HepG2 (cell line): ENCODE results near the gene TXNRD1. TPM values are rescaled to one million over a fixed set of nuclear protein-coding genes. Genes with fewer than 3 reads are reported as not detected.

ENCODE experiments used
- ATAC-seq: fragments of 200-7000 bp; cut with Tn5 transposase; 3 replicates; pipeline ENCODE4 v1.9.1; 2020; ENCODE audit warnings: mild to moderate bottlenecking, moderate library complexity
- BruUV-seq: library from RNA; stranded (reverse); fragments of 400-500 nt; replicated peaks from 2 replicates; lab custom pipeline; 2021; lab: Mats Ljungman, UMichigan
- CTCF ChIA-PET: fragments of 300-600 bp; formaldehyde crosslinking; extraction: SDS; loops from one replicate; lab custom pipeline; 2021; ENCODE audit warnings: low total read pairs, inconsistent platforms, low intra/inter-chr PET ratio; lab: Yijun Ruan, JAX
- POLR2A ChIA-PET: fragments of 350-600 bp; sonication (Branson Sonifier 250); formaldehyde crosslinking; loops from one replicate; lab custom pipeline; 2020; ENCODE audit warnings: antibody characterized with exemption, inconsistent platforms; lab: Yijun Ruan, JAX
- DNase-seq: peaks from one replicate; pipeline ENCODE4 v3.0.0-alpha.2; 2015; ENCODE audit warnings: low spot score
- FAIRE-seq: peaks from 3 replicates; lab custom pipeline; 2011; peaks lifted over from hg19 to GRCh38; lab: Jason Lieb, UNC
- H2AFZ ChIP-seq: one replicate; pipeline ENCODE4 v1.6.1; 2011; ENCODE audit warnings: low read length, inconsistent platforms
- H3K27ac ChIP-seq: fragments of 300-600 bp; 3 replicates; pipeline ENCODE4 v1.8.0; 2011; ENCODE audit warnings: mixed run types, mild to moderate bottlenecking, mixed read lengths, low read length, inconsistent platforms; ENCODE audit not compliant: insufficient read depth; ENCODE audit errors: extremely low read length
- H3K27me3 ChIP-seq, 2 experiments: fragments of 200-600 bp in 1 of 2; 2 replicates in 1 of 2; 3 replicates in 1 of 2; pipeline versions ENCODE4 v1.6.0 to v1.8.0; 2011; ENCODE audit warnings: low read length in 2 of 2, mild to moderate bottlenecking in 2 of 2, moderate library complexity in 2 of 2, inconsistent platforms in 1 of 2; ENCODE audit not compliant: insufficient read depth in 2 of 2, control insufficient read depth in 1 of 2
- H3K36me3 ChIP-seq, 2 experiments: fragments of 200-600 bp in 1 of 2; replicated peaks in 1 of 2; 2 replicates in 1 of 2; 3 replicates in 1 of 2; pipeline versions ENCODE4 v1.5.1 to v1.8.0; 2011; ENCODE audit warnings: low read length in 2 of 2, inconsistent platforms in 1 of 2; ENCODE audit not compliant: insufficient read depth in 2 of 2, control insufficient read depth in 1 of 2
- H3K4me1 ChIP-seq: 2 replicates; pipeline ENCODE4 v1.5.1; 2012; ENCODE audit warnings: low read length, inconsistent platforms; ENCODE audit not compliant: insufficient read depth
- H3K4me2 ChIP-seq: 2 replicates; pipeline ENCODE4 v1.6.0; 2011; ENCODE audit warnings: low read depth, low read length, inconsistent platforms
- H3K4me3 ChIP-seq, 3 experiments: fragments of 200-600 bp in 1 of 3; sonication (generic), shearing (Covaris generic) in 1 of 3; replicated peaks in 1 of 3; 2 replicates each; pipeline ENCODE4 v1.5.1; 2011 to 2016; ENCODE audit warnings: low read length in 3 of 3, inconsistent platforms in 2 of 3, low read depth in 2 of 3, mild to moderate bottlenecking in 2 of 3, control low read depth in 1 of 3, mixed read lengths in 1 of 3; ENCODE audit not compliant: insufficient read depth in 1 of 3
- H3K79me2 ChIP-seq: one replicate; pipeline ENCODE4 v1.6.1; 2011; ENCODE audit warnings: low read length, inconsistent platforms; ENCODE audit not compliant: insufficient read depth
- H3K9ac ChIP-seq: 2 replicates; pipeline ENCODE4 v1.6.0; 2011; ENCODE audit warnings: mild to moderate bottlenecking, low read depth, low read length, inconsistent platforms; ENCODE audit not compliant: insufficient read depth
- H3K9me3 ChIP-seq: 2 replicates; pipeline ENCODE4 v1.5.1; 2012; ENCODE audit warnings: mild to moderate bottlenecking, low read length
- H4K20me1 ChIP-seq: 2 replicates; pipeline ENCODE4 v1.6.0; 2011; ENCODE audit warnings: inconsistent platforms, mild to moderate bottlenecking, low read length, moderate library complexity; ENCODE audit not compliant: insufficient read depth
- HDAC6 ChIP-seq: fragments of 200-600 bp; sonication (generic); IDR thresholded peaks from 2 replicates; pipeline ENCODE4 v1.7.0; 2017; ENCODE audit warnings: mild to moderate bottlenecking, antibody characterized with exemption, low read length, low read depth
- MIXL1 ChIP-seq: IDR thresholded peaks from 2 replicates; pipeline ENCODE4 v1.6.1; 2016
- MTF1 ChIP-seq: sonication (generic); formaldehyde crosslinking; IDR thresholded peaks from 2 replicates; pipeline ENCODE4 v1.5.0; 2020; ENCODE audit warnings: missing genetic modification reagents
- POLR2AphosphoS2 ChIP-seq: IDR thresholded peaks from 2 replicates; pipeline ENCODE4 v1.6.1; 2011; ENCODE audit warnings: low read depth, low read length, improper control_type of control experiment
- SNAPC2 ChIP-seq: sonication (generic); formaldehyde crosslinking; IDR thresholded peaks from 2 replicates; pipeline ENCODE4 v1.8.1; 2022; ENCODE audit warnings: mild to moderate bottlenecking, missing genetic modification reagents
- ZNF720 ChIP-seq: sonication (generic); formaldehyde crosslinking; IDR thresholded peaks from 2 replicates; pipeline ENCODE4 v1.4.0; 2020; ENCODE audit warnings: missing genetic modification reagents
- ZNF761 ChIP-seq: sonication (generic); formaldehyde crosslinking; conservative IDR thresholded peaks from 2 replicates; pipeline ENCODE4 v1.4.0; 2020; ENCODE audit warnings: mild to moderate bottlenecking, missing genetic modification reagents
- ZNF768 ChIP-seq: sonication (generic); formaldehyde crosslinking; IDR thresholded peaks from 2 replicates; pipeline ENCODE4 v1.4.0; 2020; ENCODE audit warnings: missing genetic modification reagents
- WGBS: methylation state at CpG from one replicate; pipeline ENCODE4 v1.1.6; 2017; ENCODE audit warnings: low lambda C conversion rate; 5-methylcytosine and 5-hydroxymethylcytosine counted together
- in situ Hi-C: cut with HindIII; loops from 2 replicates; pipeline ENCODE4 v1.10.0; 2017; ENCODE audit warnings: low pct_unique_long_range_greater_than_20kb; ENCODE audit not compliant: extremely low pct_ligation_motif_present
- intact Hi-C: fragments of 100-400 bp; cut with micrococcal nuclease; formaldehyde crosslinking; loops from one replicate; pipeline ENCODE4 v1.10.0; 2022; ENCODE audit not compliant: unreplicated experiment
- polyA plus RNA-seq, 8 experiments: library from polyadenylated mRNA; depleted of rRNA in 3 of 8; stranded (reverse) in 7 of 8; unstranded in 1 of 8; fragments of >200 nt; fragmentation: Illumina TruSeq in 4 of 8; extraction: Trizol in 4 of 8; gene quantifications; 2 replicates each; pipeline versions ENCODE4 v1.2.1 to v1.2.3, GENCODE V29; 2011 to 2016; ENCODE audit warnings: low read depth in 4 of 8, missing spikeins in 1 of 8, mixed read lengths in 1 of 8; ENCODE audit not compliant: insufficient read depth in 1 of 8
- total RNA-seq, 5 experiments: library from RNA; depleted of rRNA; stranded (reverse); fragments of >200 nt; fragmentation: Illumina TruSeq; extraction: Trizol; gene quantifications; 2 replicates each; pipeline ENCODE4 v1.2.3, GENCODE V29; 2016; ENCODE audit warnings: low read depth in 1 of 5

TXNRD1 gene
- total and polyA plus RNA-seq, 2 of the 13 experiments (the other 11 are each of a cell fraction or from before 2014, with no cell fraction given): 54.0 to 190 TPM

GRCh38 chr12:104353012-104353981 lies 137.7 kb downstream of the TXNRD1 start:
- Histone ChIP-seq H2AFZ (no peak overlapping the region), H3K4me2 (no peak overlapping the region), H3K27me3 (no peaks in the 10 kb centered on the region), H3K36me3 (peaks cover 12 to 33% of the 10 kb centered on the region in 2 experiments), H3K4me3 (no peak overlapping the region), H3K4me1 (peaks cover 6% of the 10 kb centered on the region; the same call in 1 of the 2 replicates), H3K27ac (no peak overlapping the region), H3K9me3 (no peaks in the 10 kb centered on the region), H3K79me2 (no peaks in the 10 kb centered on the region), H3K9ac (no peak overlapping the region), H4K20me1 (peaks cover 6% of the 10 kb centered on the region; the same call in 1 of the 2 replicates)
- DNase-seq: no peak
- FAIRE-seq: no peak
- intact Hi-C loops (no loop called here), in situ Hi-C loops (no loop called here)
- ChIA-PET POLR2A (no interaction called here), CTCF (no interaction called here)
- no peak for ATAC-seq
- no peak for TF ChIP-seq HDAC6
- no peak for TF ChIP-seq ZNF761
- TF ChIP-seq SNAPC2 (CRISPR knock-in tag): no peak
- TF ChIP-seq POLR2AphosphoS2: peak; percentile 89; the same call in 1 of the 2 replicates
- no peak for TF ChIP-seq ZNF720 (CRISPR knock-in tag)
- TF ChIP-seq MTF1: no peak
- TF ChIP-seq MIXL1: no peak
- no peak for TF ChIP-seq ZNF768 (CRISPR knock-in tag)
- TSS peak; percentile 21 for BruUV-seq
- WGBS: 97% methylated on average over 17 of the region's 17 CpGs
